Naive B cell (primary cell): Measurements from ENCODE around the gene XPC. TPM values are rescaled to one million over a fixed set of nuclear protein-coding genes. Genes with fewer than 3 reads are reported as not detected.
"Not testable (repeated sequence)": the region's sequence is repeated elsewhere in the genome, so short reads cannot be mapped to it uniquely, and the experiment has no call there.

ENCODE experiments used
- ATAC-seq, 2 donors: fragments of 150-1000 bp; cut with Tn5 transposase; 2 replicates each; pipeline ENCODE4 v1.10.0; 2021; ENCODE audit warnings: low read depth in 2 of 2, mild to moderate bottlenecking in 2 of 2, moderate library complexity in 2 of 2
- DNase-seq: peaks from one replicate; pipeline ENCODE4 v3.0.0; 2022
- H3K27ac Mint-ChIP-seq, 6 donors: one replicate each; pipeline ENCODE4 v1.8.0; 2020 to 2022; ENCODE audit warnings: mild to moderate bottlenecking in 6 of 6, mixed read lengths in 6 of 6, moderate library complexity in 5 of 6, inconsistent platforms in 2 of 6
- H3K27me3 Mint-ChIP-seq, 3 donors: one replicate each; pipeline ENCODE4 v1.8.0; 2021 to 2022; ENCODE audit warnings: mixed read lengths in 3 of 3, mild to moderate bottlenecking in 1 of 3
- H3K36me3 Mint-ChIP-seq, 2 donors: one replicate each; pipeline ENCODE4 v1.8.0; 2020 to 2022; ENCODE audit warnings: mixed read lengths in 2 of 2, inconsistent platforms in 1 of 2, mild to moderate bottlenecking in 1 of 2
- H3K4me1 Mint-ChIP-seq, 3 donors: one replicate each; pipeline ENCODE4 v1.8.0; 2020 to 2022; ENCODE audit warnings: mixed read lengths in 3 of 3, inconsistent platforms in 1 of 3, mild to moderate bottlenecking in 1 of 3, moderate library complexity in 1 of 3
- H3K4me3 Mint-ChIP-seq, 8 donors: one replicate each; pipeline ENCODE4 v1.8.0; 2020 to 2022; ENCODE audit warnings: mild to moderate bottlenecking in 8 of 8, mixed read lengths in 8 of 8, moderate library complexity in 8 of 8, inconsistent platforms in 2 of 8
- H3K9me3 Mint-ChIP-seq, 7 donors: one replicate each; pipeline ENCODE4 v1.8.0; 2020 to 2022; ENCODE audit warnings: mixed read lengths in 7 of 7, mild to moderate bottlenecking in 5 of 7, inconsistent platforms in 2 of 7, moderate library complexity in 1 of 7
- polyA plus RNA-seq, 6 donors: library from polyadenylated mRNA; unstranded; fragments of 300-500 nt; fragmentation: Illumina TruSeq; gene quantifications; one replicate each; pipeline ENCODE4 v1.2.3, GENCODE V29; 2021; ENCODE audit warnings: low read depth in 6 of 6

XPC gene
- polyA plus RNA-seq, 6 donors from 2014 or later: 10.0 to 36.6 (median 32.3) TPM

GRCh38 chr3:14120921-14121448, 57.4 kb downstream of the XPC start:
- not testable (repeated sequence) for DNase-seq, H3K27me3 Mint-ChIP-seq, H3K9me3 Mint-ChIP-seq, H3K27ac Mint-ChIP-seq, ATAC-seq
- H3K36me3 Mint-ChIP-seq: peaks cover 8 to 18% of the 10 kb centered on the region in 2 donors
- H3K4me1 Mint-ChIP-seq: peaks cover 38 to 42% (median 40%) of the 10 kb centered on the region in 3 donors
- H3K4me3 Mint-ChIP-seq: peak overlapping the region in 1 of 8 donors; percentile 94

- peaks cover 8 to 18% of the 10 kb centered on the region in 2 donors for H3K36me3 Mint-ChIP-seq
- ATAC-seq (no peak), DNase-seq (no peak)
- H3K4me3 Mint-ChIP-seq: peak overlapping the region in 2 of 8 donors; percentile 20 to 94
- H3K9me3 Mint-ChIP-seq: no peaks in the 10 kb centered on the region
- peaks cover 33 to 36% (median 33%) of the 10 kb centered on the region in 3 donors for H3K4me1 Mint-ChIP-seq
- H3K27me3 Mint-ChIP-seq: no peaks in the 10 kb centered on the region
- no peak overlapping the region for H3K27ac Mint-ChIP-seq
Measured at GRCh38 chr3:14120111-14120920, 58.1 kb downstream of the XPC start.

GRCh38 chr3:14119651-14120050, 58.8 kb downstream of the XPC start:
- peaks cover 13 to 18% of the 10 kb centered on the region in 2 donors for H3K36me3 Mint-ChIP-seq
- no peak overlapping the region for H3K27ac Mint-ChIP-seq
- no peaks in the 10 kb centered on the region for H3K27me3 Mint-ChIP-seq
- ATAC-seq (no peak), DNase-seq (no peak)
- H3K9me3 Mint-ChIP-seq: no peaks in the 10 kb centered on the region
- H3K4me3 Mint-ChIP-seq: peak overlapping the region in 2 of 8 donors; percentile 29 to 38
- peaks cover 31 to 34% (median 33%) of the 10 kb centered on the region in 3 donors for H3K4me1 Mint-ChIP-seq

- Mint-ChIP-seq H3K4me1 (peaks cover 26 to 32% (median 31%) of the 10 kb centered on the region in 3 donors), H3K9me3 (no peaks in the 10 kb centered on the region), H3K4me3 (no peak overlapping the region), H3K27ac (no peak overlapping the region), H3K36me3 (peaks cover 16 to 18% of the 10 kb centered on the region in 2 donors), H3K27me3 (no peaks in the 10 kb centered on the region)
- no peak for ATAC-seq
- DNase-seq: no peak
Measured at GRCh38 chr3:14118400-14119381, 59.7 kb downstream of the XPC start.

- Mint-ChIP-seq H3K4me1 (peaks cover 16 to 24% (median 21%) of the 10 kb centered on the region in 3 donors), H3K27ac (no peak overlapping the region), H3K9me3 (no peaks in the 10 kb centered on the region), H3K36me3 (peaks cover 20 to 23% of the 10 kb centered on the region in 2 donors), H3K4me3 (peak overlapping the region in 1 of 8 donors; percentile 35), H3K27me3 (no peaks in the 10 kb centered on the region)
- DNase-seq (no peak), ATAC-seq (no peak)
Measured at GRCh38 chr3:14117468-14118399, 60.7 kb downstream of the XPC start.

GRCh38 chr3:14113965-14114635, 64.3 kb downstream of the XPC start:
- H3K36me3 Mint-ChIP-seq: peaks cover 18 to 24% of the 10 kb centered on the region in 2 donors
- no peak overlapping the region for H3K4me3 Mint-ChIP-seq
- no peaks in the 10 kb centered on the region for H3K27me3 Mint-ChIP-seq
- DNase-seq (no peak), ATAC-seq (no peak)
- H3K4me1 Mint-ChIP-seq: no peaks in the 10 kb centered on the region
- peak overlapping the region in 1 of 6 donors; percentile 21 for H3K27ac Mint-ChIP-seq
- H3K9me3 Mint-ChIP-seq: no peaks in the 10 kb centered on the region

- DNase-seq: no peak
- peaks cover 18 to 24% of the 10 kb centered on the region in 2 donors for H3K36me3 Mint-ChIP-seq
- H3K27ac Mint-ChIP-seq: no peak overlapping the region
- ATAC-seq: no peak
- no peaks in the 10 kb centered on the region for H3K9me3 Mint-ChIP-seq
- no peak overlapping the region for H3K4me3 Mint-ChIP-seq
- H3K27me3 Mint-ChIP-seq: no peaks in the 10 kb centered on the region
- no peaks in the 10 kb centered on the region for H3K4me1 Mint-ChIP-seq
Measured at GRCh38 chr3:14110699-14111098, 67.7 kb downstream of the XPC start.

GRCh38 chr3:14109821-14110220, 68.6 kb downstream of the XPC start:
- H3K4me3 Mint-ChIP-seq, H3K27me3 Mint-ChIP-seq, H3K4me1 Mint-ChIP-seq, H3K9me3 Mint-ChIP-seq, H3K27ac Mint-ChIP-seq, DNase-seq, ATAC-seq: not testable (repeated sequence)
- peaks cover 18 to 21% of the 10 kb centered on the region in 2 donors for H3K36me3 Mint-ChIP-seq

GRCh38 chr3:14097616-14098391, 80.6 kb downstream of the XPC start:
- Mint-ChIP-seq H3K4me3 (no peak overlapping the region), H3K27ac (no peak overlapping the region), H3K4me1 (no peaks in the 10 kb centered on the region), H3K9me3 (peaks cover 4 to 14% (median 11%) of the 10 kb centered on the region in 7 donors), H3K36me3 (peaks cover 4 to 6% of the 10 kb centered on the region in 2 donors), H3K27me3 (peaks cover 16 to 46% (median 31%) of the 10 kb centered on the region in 3 donors)
- no peak for DNase-seq
- ATAC-seq: no peak

- peaks cover 22 to 51% (median 31%) of the 10 kb centered on the region in 3 donors for H3K27me3 Mint-ChIP-seq
- peaks cover 4 to 14% (median 11%) of the 10 kb centered on the region in 7 donors for H3K9me3 Mint-ChIP-seq
- H3K4me3 Mint-ChIP-seq: no peak overlapping the region
- ATAC-seq: no peak
- peaks cover 4 to 6% of the 10 kb centered on the region in 2 donors for H3K36me3 Mint-ChIP-seq
- DNase-seq: no peak
- no peaks in the 10 kb centered on the region for H3K4me1 Mint-ChIP-seq
- H3K27ac Mint-ChIP-seq: no peak overlapping the region
Measured at GRCh38 chr3:14096742-14097141, 81.7 kb downstream of the XPC start.
